MM.1S (cell line): ENCODE measurements around the gene LAPTM4A.

Experiments used
- DNase-seq: peaks from one replicate; pipeline ENCODE4 v3.0.0-alpha.2; 2015
- H2AFZ ChIP-seq: fragments of 300-600 bp; sonication (generic); 2 replicates; pipeline ENCODE4 v1.6.0; 2016; ENCODE audit warnings: antibody characterized with exemption, low read length
- H3F3A ChIP-seq: fragments of 300-600 bp; sonication (generic); 2 replicates; pipeline ENCODE4 v1.6.1; 2016; ENCODE audit warnings: mild to moderate bottlenecking, antibody characterized with exemption, low read length, moderate library complexity, mixed read lengths; ENCODE audit not compliant: insufficient read depth
- H3K27ac ChIP-seq: fragments of 300-600 bp; sonication (generic); 2 replicates; pipeline ENCODE4 v1.5.1; 2016; ENCODE audit warnings: mild to moderate bottlenecking, low read length
- H3K27me3 ChIP-seq: fragments of 300-600 bp; sonication (generic); replicated peaks from 2 replicates; pipeline ENCODE4 v1.6.0; 2016; ENCODE audit warnings: low read length; ENCODE audit not compliant: insufficient read depth
- H3K36me3 ChIP-seq: fragments of 300-600 bp; sonication (generic); replicated peaks from 2 replicates; pipeline ENCODE4 v1.6.1; 2016; ENCODE audit warnings: mild to moderate bottlenecking, low read length, mixed read lengths; ENCODE audit not compliant: insufficient read depth
- H3K4me1 ChIP-seq: fragments of 300-600 bp; sonication (generic); 2 replicates; pipeline ENCODE4 v1.6.1; 2016; ENCODE audit warnings: low read length, mixed read lengths
- H3K4me2 ChIP-seq: fragments of 300-600 bp; sonication (generic); 2 replicates; pipeline ENCODE4 v1.6.0; 2016; ENCODE audit warnings: low read depth, low read length
- H3K4me3 ChIP-seq: fragments of 300-600 bp; sonication (generic); 2 replicates; pipeline ENCODE4 v1.5.1; 2016; ENCODE audit warnings: low read length, mixed read lengths
- H3K79me2 ChIP-seq: fragments of 300-600 bp; sonication (generic); 2 replicates; pipeline ENCODE4 v1.6.1; 2016; ENCODE audit warnings: mixed run types, low read length, mixed read lengths
- H3K9ac ChIP-seq: fragments of 300-600 bp; sonication (generic); 2 replicates; pipeline ENCODE4 v1.6.1; 2016; ENCODE audit warnings: low read length, mixed read lengths
- H3K9me2 ChIP-seq: fragments of 300-600 bp; sonication (generic); replicated peaks from 2 replicates; pipeline ENCODE4 v1.6.1; 2016; ENCODE audit warnings: mild to moderate bottlenecking, low read length, mixed read lengths; ENCODE audit not compliant: insufficient read depth
- H3K9me3 ChIP-seq: fragments of 300-600 bp; sonication (generic); replicated peaks from 2 replicates; pipeline ENCODE4 v1.6.1; 2016; ENCODE audit warnings: mild to moderate bottlenecking, low read length, mixed read lengths; ENCODE audit not compliant: insufficient read depth
- H4K20me1 ChIP-seq: fragments of 300-600 bp; sonication (generic); 2 replicates; pipeline ENCODE4 v1.6.1; 2016; ENCODE audit warnings: mild to moderate bottlenecking, low read length, moderate library complexity, mixed read lengths; ENCODE audit not compliant: insufficient read depth
- EZH2 ChIP-seq: fragments of 300-600 bp; sonication (generic); optimal IDR thresholded peaks from 2 replicates; pipeline ENCODE3; 2017; ENCODE audit warnings: low read depth, mild to moderate bottlenecking, antibody characterized with exemption, low read length, mixed read lengths
- EZH2phosphoT487 ChIP-seq: fragments of 300-600 bp; sonication (generic); IDR thresholded peaks from 2 replicates; pipeline ENCODE4 v1.6.1; 2018; ENCODE audit warnings: antibody characterized with exemption, low read length
- TF ChIP-seq, protein P1 (sequence below): fragments of 300-600 bp; sonication (generic); IDR thresholded peaks from 2 replicates; pipeline ENCODE4 v1.5.1; 2016; ENCODE audit warnings: antibody characterized with exemption, low read length, mixed read lengths

Gene LAPTM4A

DNA sequence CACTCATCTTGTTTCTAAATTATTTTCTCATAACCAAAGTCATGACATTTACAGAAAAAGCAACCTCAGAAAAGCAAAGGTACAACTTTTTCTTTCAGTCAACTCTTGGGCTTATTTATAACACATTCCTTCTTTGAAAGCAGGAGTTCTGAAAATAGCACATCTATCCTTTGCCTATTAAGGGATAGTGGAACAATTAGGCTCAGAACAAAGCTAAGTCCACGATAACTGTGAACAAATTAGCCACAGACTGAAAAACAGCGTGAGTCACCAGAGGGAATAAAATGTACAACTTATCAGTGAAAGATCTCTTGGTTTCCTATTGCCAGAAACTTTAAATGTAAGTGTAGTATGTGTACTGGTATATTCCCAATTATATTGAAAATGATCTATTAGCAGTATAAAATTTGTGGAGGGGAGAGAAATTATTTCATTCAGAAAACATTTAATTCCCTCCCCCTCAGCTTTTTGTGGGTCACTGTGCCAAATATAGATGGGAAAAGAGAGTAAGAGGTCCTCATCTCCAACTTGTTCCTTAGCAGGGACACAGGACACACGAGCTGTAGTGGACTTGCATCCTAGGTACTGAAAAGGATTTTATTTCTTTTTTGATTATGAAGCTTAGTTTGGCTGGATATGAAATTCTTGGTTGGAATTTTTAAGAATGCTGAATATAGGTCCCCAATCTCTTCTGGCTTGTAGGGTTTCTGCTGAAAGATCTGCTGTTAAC lies 23.6 kb downstream of the LAPTM4A start:
- TF ChIP-seq, protein P1, sequence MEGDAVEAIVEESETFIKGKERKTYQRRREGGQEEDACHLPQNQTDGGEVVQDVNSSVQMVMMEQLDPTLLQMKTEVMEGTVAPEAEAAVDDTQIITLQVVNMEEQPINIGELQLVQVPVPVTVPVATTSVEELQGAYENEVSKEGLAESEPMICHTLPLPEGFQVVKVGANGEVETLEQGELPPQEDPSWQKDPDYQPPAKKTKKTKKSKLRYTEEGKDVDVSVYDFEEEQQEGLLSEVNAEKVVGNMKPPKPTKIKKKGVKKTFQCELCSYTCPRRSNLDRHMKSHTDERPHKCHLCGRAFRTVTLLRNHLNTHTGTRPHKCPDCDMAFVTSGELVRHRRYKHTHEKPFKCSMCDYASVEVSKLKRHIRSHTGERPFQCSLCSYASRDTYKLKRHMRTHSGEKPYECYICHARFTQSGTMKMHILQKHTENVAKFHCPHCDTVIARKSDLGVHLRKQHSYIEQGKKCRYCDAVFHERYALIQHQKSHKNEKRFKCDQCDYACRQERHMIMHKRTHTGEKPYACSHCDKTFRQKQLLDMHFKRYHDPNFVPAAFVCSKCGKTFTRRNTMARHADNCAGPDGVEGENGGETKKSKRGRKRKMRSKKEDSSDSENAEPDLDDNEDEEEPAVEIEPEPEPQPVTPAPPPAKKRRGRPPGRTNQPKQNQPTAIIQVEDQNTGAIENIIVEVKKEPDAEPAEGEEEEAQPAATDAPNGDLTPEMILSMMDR, result no peak
- TF ChIP-seq EZH2, result no peak
- no peak for TF ChIP-seq EZH2phosphoT487
- no peak for DNase-seq
- Histone ChIP-seq H3K9me2 (no peaks in the 10 kb centered on the region), H3K27me3 (no peaks in the 10 kb centered on the region), H4K20me1 (no peaks in the 10 kb centered on the region), H3K27ac (no peak overlapping the region), H3K79me2 (no peaks in the 10 kb centered on the region), H3K9ac (no peak overlapping the region), H3K4me1 (no peaks in the 10 kb centered on the region), H3K4me3 (no peak overlapping the region), H2AFZ (no peak overlapping the region), H3K4me2 (no peak overlapping the region), H3K36me3 (peaks cover 4% of the 10 kb centered on the region), H3F3A (no peaks in the 10 kb centered on the region), H3K9me3 (no peaks in the 10 kb centered on the region)

DNA sequence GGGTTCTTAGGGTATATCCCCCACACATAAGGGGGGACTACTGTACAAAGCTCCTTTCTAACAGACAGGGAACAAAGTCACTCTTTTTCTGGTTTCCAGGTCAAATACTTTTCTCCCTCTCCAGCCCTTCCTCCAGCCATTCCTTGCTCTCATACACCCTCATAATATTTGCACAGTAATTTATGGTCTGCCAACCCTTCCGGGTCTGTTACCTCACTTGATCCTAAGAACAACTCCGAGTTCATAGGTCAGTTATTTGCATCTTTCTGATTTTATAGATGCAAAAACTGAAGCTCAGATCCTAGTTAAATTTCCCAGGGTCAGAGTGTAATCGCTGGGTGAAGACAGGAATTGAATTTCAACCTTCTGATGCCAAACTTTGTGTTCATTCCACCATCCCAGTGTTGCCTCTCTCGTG lies 24.2 kb downstream of the LAPTM4A start:
- Histone ChIP-seq H3K9me3 (no peaks in the 10 kb centered on the region), H3K79me2 (no peaks in the 10 kb centered on the region), H3K27ac (no peak overlapping the region), H3K36me3 (peaks cover 4% of the 10 kb centered on the region; the same call in 1 of the 2 replicates), H4K20me1 (no peaks in the 10 kb centered on the region), H3K27me3 (no peaks in the 10 kb centered on the region), H3K4me1 (no peaks in the 10 kb centered on the region), H3K9ac (no peak overlapping the region), H3K4me3 (no peak overlapping the region), H3K4me2 (no peak overlapping the region), H2AFZ (no peak overlapping the region), H3K9me2 (no peaks in the 10 kb centered on the region), H3F3A (no peaks in the 10 kb centered on the region)
- no peak for DNase-seq
- TF ChIP-seq EZH2phosphoT487 (no peak), EZH2 (no peak)
- TF ChIP-seq, protein P1, result no peak

DNA sequence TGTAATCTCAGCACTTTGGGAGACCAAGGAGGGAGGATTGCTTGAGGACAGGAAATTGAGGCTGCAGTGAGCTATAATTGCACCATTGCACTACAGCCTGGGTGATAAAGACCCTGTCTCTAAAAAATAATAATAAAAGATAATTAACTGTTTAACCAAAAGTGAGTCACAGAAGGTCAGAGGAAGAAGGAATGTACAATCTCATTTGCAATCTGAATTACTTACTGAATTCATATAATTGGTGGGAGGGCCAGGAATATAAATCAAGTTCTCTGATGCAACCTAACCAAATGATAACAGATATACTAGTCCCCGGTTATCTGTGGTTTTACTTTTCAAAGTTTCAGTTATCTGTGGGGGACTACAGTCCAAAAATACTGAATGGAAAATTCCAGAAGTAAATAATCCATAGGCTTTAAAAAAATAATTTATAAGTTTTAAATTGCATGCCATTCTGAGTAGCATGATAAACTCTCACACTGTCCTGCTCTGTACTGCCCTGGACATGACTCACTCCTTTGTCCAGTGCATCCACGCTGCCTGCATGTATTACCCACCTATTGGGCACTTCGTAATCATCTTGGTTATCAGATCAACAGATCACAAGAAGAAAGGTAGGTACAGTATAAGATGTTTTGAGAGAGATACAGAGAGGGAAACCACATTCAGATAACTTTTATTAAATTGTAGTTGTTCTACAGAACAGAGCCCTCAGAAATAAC lies 26.2 kb downstream of the LAPTM4A start:
- Histone ChIP-seq H3K9me2 (no peaks in the 10 kb centered on the region), H3K4me2 (no peak overlapping the region), H3K27ac (no peak overlapping the region), H2AFZ (no peak overlapping the region), H3K9me3 (no peaks in the 10 kb centered on the region), H3K79me2 (no peaks in the 10 kb centered on the region), H3K4me3 (no peak overlapping the region), H3K27me3 (no peaks in the 10 kb centered on the region), H3K4me1 (no peaks in the 10 kb centered on the region), H3F3A (no peaks in the 10 kb centered on the region), H3K36me3 (peaks cover 4% of the 10 kb centered on the region; the same call in 1 of the 2 replicates), H4K20me1 (no peaks in the 10 kb centered on the region), H3K9ac (no peak overlapping the region)
- TF ChIP-seq EZH2, result no peak
- no peak for TF ChIP-seq EZH2phosphoT487
- TF ChIP-seq, protein P1, result no peak
- DNase-seq, result no peak
